GM10847 (cell line): Measurements from ENCODE around the gene SLC17A5.

Experiments used
- POLR2A ChIP-seq: IDR thresholded peaks from 2 replicates; pipeline ENCODE4 v1.6.1; 2011; ENCODE audit not compliant: insufficient read length; ENCODE audit errors: extremely low read depth

Gene SLC17A5

GRCh38 chr6:73560182-73560732 is 93.5 kb downstream of the SLC17A5 start:
- no peak for TF ChIP-seq POLR2A

GRCh38 chr6:73558624-73559398 is 95.0 kb downstream of the SLC17A5 start:
- TF ChIP-seq POLR2A = no peak

GRCh38 chr6:73556836-73557235 is 97.0 kb downstream of the SLC17A5 start:
- TF ChIP-seq POLR2A = no peak

- TF ChIP-seq POLR2A = no peak
Observed at GRCh38 chr6:73548458-73549446, 105.0 kb downstream of the SLC17A5 start.

- TF ChIP-seq POLR2A = no peak
Observed at GRCh38 chr6:73547036-73547435, 106.8 kb downstream of the SLC17A5 start.
